ENCODE data around the gene SHC3.

DNA sequence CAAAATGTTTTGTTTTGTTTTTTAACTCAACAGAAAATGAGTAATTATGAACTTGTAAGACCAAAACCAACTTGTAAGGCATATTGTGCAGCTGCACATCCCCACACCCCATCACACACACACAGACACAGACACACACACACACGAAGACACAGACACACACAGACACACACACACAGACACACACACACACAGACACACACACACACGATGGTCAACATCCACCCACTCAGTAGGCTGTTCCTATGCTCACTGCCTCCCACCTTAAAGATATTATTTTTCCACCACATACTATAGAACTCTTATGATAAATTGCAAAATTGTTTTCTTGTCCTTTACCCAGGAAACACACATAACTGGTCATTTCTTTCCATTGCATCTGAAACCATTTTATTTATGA, 6.2 kb downstream of the SHC3 start:
- TF ChIP-seq, protein P1, sequence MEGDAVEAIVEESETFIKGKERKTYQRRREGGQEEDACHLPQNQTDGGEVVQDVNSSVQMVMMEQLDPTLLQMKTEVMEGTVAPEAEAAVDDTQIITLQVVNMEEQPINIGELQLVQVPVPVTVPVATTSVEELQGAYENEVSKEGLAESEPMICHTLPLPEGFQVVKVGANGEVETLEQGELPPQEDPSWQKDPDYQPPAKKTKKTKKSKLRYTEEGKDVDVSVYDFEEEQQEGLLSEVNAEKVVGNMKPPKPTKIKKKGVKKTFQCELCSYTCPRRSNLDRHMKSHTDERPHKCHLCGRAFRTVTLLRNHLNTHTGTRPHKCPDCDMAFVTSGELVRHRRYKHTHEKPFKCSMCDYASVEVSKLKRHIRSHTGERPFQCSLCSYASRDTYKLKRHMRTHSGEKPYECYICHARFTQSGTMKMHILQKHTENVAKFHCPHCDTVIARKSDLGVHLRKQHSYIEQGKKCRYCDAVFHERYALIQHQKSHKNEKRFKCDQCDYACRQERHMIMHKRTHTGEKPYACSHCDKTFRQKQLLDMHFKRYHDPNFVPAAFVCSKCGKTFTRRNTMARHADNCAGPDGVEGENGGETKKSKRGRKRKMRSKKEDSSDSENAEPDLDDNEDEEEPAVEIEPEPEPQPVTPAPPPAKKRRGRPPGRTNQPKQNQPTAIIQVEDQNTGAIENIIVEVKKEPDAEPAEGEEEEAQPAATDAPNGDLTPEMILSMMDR (IDR thresholded peaks at IDR 0.05) = no peak
- TF ChIP-seq ZFX (IDR thresholded peaks at IDR 0.05; ENCODE audit: borderline replicate concordance) = no peak

All from 22Rv1 (cell line).